HG03066 (cell line): Measurements from ENCODE around the gene CBX7.
A peak's percentile ranks its signal among the peaks of the same experiment; 100 is the strongest.
"Not testable (repeated sequence)": the region's sequence is repeated elsewhere in the genome, so short reads cannot be mapped to it uniquely, and the experiment has no call there.

Source experiments
- ATAC-seq: cut with Tn5 transposase; IDR thresholded peaks from one replicate; pipeline ENCODE4 v1.9.1; 2021; ENCODE audit warnings: low read depth; ENCODE audit not compliant: unreplicated experiment

The CBX7 gene

GRCh38 chr22:39174498-39175352 lies 22.2 kb upstream of the CBX7 start:
- no peak for ATAC-seq

GRCh38 chr22:39173787-39174497 lies 21.5 kb upstream of the CBX7 start:
- ATAC-seq: no peak

- ATAC-seq: no peak
Observed at GRCh38 chr22:39173050-39173706, 20.7 kb upstream of the CBX7 start.

- not testable (repeated sequence) for ATAC-seq
Observed at GRCh38 chr22:39172265-39173049, 20.0 kb upstream of the CBX7 start.

GRCh38 chr22:39171623-39172264 lies 19.3 kb upstream of the CBX7 start:
- ATAC-seq: no peak

GRCh38 chr22:39170825-39171622 lies 18.5 kb upstream of the CBX7 start:
- peak; percentile 63 for ATAC-seq

- ATAC-seq: no peak
Observed at GRCh38 chr22:39169797-39170466, 17.5 kb upstream of the CBX7 start.

- no peak for ATAC-seq
Observed at GRCh38 chr22:39166547-39166946, 14.1 kb upstream of the CBX7 start.

GRCh38 chr22:39156093-39156492 lies 3.6 kb upstream of the CBX7 start:
- ATAC-seq: not testable (repeated sequence)

- no peak for ATAC-seq
Observed at GRCh38 chr22:39155421-39155820, 2.9 kb upstream of the CBX7 start.

GRCh38 chr22:39153220-39153717 lies 789 bp upstream of the CBX7 start:
- ATAC-seq: no peak

- no peak for ATAC-seq
Observed at GRCh38 chr22:39152024-39152510, 413 bp downstream of the CBX7 start.

GRCh38 chr22:39151329-39151975 lies 1.0 kb downstream of the CBX7 start:
- ATAC-seq: no peak

GRCh38 chr22:39150848-39151215 lies 1.6 kb downstream of the CBX7 start:
- ATAC-seq: no peak

GRCh38 chr22:39149915-39150847 lies 2.3 kb downstream of the CBX7 start:
- no peak for ATAC-seq

- no peak for ATAC-seq
Observed at GRCh38 chr22:39148727-39149535, 3.5 kb downstream of the CBX7 start.
